NCI-H187 treated with DMSO at 0.1 percent for 48 hours (cell line): ENCODE results near the gene SLC35F4.

Experiments used
- DNase-seq: peaks from one replicate; lab custom pipeline; 2025; lab: John Stamatoyannopoulos, UW

Gene SLC35F4

DNA sequence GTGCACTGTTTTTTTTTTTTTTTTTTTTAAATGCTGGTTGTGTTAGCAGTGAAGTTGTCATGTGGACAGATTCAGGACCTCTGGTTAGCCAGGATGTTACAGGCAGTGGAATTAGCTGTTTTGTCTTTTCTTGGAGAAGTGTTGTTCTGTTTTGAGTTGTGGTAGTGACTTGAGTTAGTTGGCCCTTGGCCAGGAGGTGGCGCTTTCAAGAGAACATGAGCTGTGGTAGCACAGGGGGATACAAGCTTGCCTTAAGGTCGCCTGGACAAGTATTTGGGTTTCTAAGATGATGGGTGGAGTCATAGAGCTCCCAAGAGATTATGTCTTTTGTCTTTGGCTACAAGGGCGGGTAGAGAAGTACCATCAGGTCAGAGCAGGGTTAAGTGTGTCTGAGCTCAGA, 338.9 kb downstream of the SLC35F4 start:
- no peak for DNase-seq

DNA sequence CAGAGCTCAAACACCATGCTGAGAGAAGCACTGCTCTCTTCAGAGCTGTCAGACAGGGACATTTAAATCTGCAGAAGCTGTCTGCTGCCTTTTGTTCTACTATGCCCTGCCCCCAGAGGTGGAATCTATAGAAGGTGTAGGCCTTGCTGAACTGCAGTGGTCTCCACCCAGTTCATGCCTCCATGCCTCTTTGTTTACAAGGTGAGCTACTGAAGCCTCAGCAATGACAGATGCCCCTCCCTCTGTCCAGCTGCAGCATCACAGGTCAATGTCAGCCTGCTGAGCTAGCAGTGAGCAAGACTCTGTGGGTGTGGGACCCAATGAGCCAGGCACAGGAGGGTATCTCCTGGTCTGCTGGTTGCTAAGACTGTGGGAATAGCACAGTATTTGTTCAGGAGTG, 346.8 kb downstream of the SLC35F4 start:
- DNase-seq, result no peak
